Transverse colon (tissue), 4 donors: Measurements from ENCODE around the gene FREM2. TPM values are rescaled to one million over a fixed set of nuclear protein-coding genes. Genes with fewer than 3 reads are reported as not detected.

Experiments used
- DNase-seq: peaks from one replicate; pipeline ENCODE4 v3.0.0-alpha.2; 2019
- H3K27ac ChIP-seq, 4 donors: fragments of 200-600 bp; sonication (generic); 2 replicates each; pipeline ENCODE4 v1.5.1; 2016 to 2018; ENCODE audit warnings: inconsistent platforms in 4 of 4
- H3K27me3 ChIP-seq: fragments of 200-600 bp; sonication (generic); 2 replicates; pipeline ENCODE4 v1.5.1; 2017; ENCODE audit warnings: inconsistent platforms
- H3K36me3 ChIP-seq, 4 donors: fragments of 200-600 bp; sonication (generic); 2 replicates each; pipeline ENCODE4 v1.5.1; 2017 to 2019; ENCODE audit warnings: inconsistent platforms in 4 of 4
- H3K4me1 ChIP-seq, 4 donors: fragments of 200-600 bp; sonication (generic); 2 replicates each; pipeline ENCODE4 v1.5.1; 2017 to 2020; ENCODE audit warnings: inconsistent platforms in 4 of 4
- H3K4me3 ChIP-seq, 4 donors: fragments of 200-600 bp; sonication (generic); 1 replicate in 1 of 4; 2 replicates in 3 of 4; pipeline versions ENCODE4 v1.5.1 to v1.6.1; 2017 to 2019; ENCODE audit warnings: inconsistent platforms in 4 of 4
- H3K9me3 ChIP-seq, 2 donors: fragments of 200-600 bp; sonication (generic); 2 replicates each; pipeline ENCODE4 v1.5.1; 2017 to 2019; ENCODE audit warnings: inconsistent platforms in 2 of 2
- EP300 ChIP-seq: sonication (generic); formaldehyde crosslinking; IDR thresholded peaks from one replicate; pipeline ENCODE4 v1.6.1; 2017; ENCODE audit warnings: antibody characterized with exemption, low read depth
- POLR2A ChIP-seq: fragments of 450-650 bp; IDR thresholded peaks from one replicate; pipeline ENCODE4 v1.6.1; 2016; ENCODE audit warnings: antibody characterized with exemption, mild to moderate bottlenecking, moderate library complexity
- POLR2AphosphoS5 ChIP-seq, 3 donors: sonication (generic); formaldehyde crosslinking; IDR thresholded peaks; one replicate each; pipeline ENCODE4 v1.6.1; 2016; ENCODE audit warnings: antibody characterized with exemption in 3 of 3
- WGBS, 2 donors: methylation state at CpG; one replicate each; pipeline ENCODE4 v1.1.5; 2018; ENCODE audit warnings: low coverage in 1 of 2; 5-methylcytosine and 5-hydroxymethylcytosine counted together
- in situ Hi-C, 4 donors: fragments of 200-750 bp; cut with MboI; loops; one replicate each; pipeline versions ENCODE4 v1.15.0 to v1.15.1; 2017; ENCODE audit warnings: low sequenced_read_pairs in 3 of 4, low pct_ligation_motif_present in 1 of 4, low pct_unique_long_range_greater_than_20kb in 1 of 4
- intact Hi-C: fragments of 100-400 bp; cut with DNase I; formaldehyde crosslinking; loops from one replicate; pipeline ENCODE4 v1.15.1; 2023; ENCODE audit warnings: low total_unique reads
- total RNA-seq, 4 donors: library from RNA; depleted of rRNA; stranded (reverse); fragments of >200 nt; gene quantifications; one replicate each; pipeline ENCODE4 v1.1.0, GENCODE V29; 2016
- TF ChIP-seq, protein P1 (sequence below), 5 experiments: fragments of 200-600 bp in 3 of 5; fragments of 450-650 bp in 2 of 5; sonication (generic) in 3 of 5; IDR thresholded peaks; 1 replicate in 2 of 5; 2 replicates in 3 of 5; pipeline ENCODE4 v1.5.1; 2016 to 2017; ENCODE audit warnings: antibody characterized with exemption in 5 of 5, inconsistent platforms in 3 of 5, mild to moderate bottlenecking in 2 of 5, moderate library complexity in 1 of 5

FREM2 gene
- total RNA-seq, 4 donors from 2014 or later: 0.40 to 2.2 (median 1.2) TPM

DNA sequence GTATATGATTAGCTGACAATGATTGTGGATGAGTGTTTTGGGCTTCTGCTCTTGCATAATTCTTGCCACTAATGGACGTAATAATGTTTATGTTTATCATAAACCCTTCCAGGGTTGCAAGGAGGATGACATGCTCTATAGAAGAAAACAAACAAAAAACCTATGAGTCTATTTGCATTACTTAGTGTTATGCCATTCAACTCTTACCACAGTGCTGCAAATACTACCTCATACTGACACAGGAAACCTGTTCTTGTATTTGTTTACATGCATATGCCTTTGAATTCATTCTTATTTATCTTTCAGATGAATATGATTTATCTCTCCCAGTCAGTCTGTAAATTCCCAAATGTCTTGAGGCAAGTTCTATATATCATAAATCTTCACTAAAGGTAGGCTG, 39.6 kb upstream of the FREM2 start:
- Histone ChIP-seq H3K4me1 (no peaks in the 10 kb centered on the region), H3K9me3 (no peaks in the 10 kb centered on the region), H3K36me3 (no peaks in the 10 kb centered on the region), H3K4me3 (no peak overlapping the region), H3K27ac (no peak overlapping the region), H3K27me3 (no peaks in the 10 kb centered on the region)
- intact Hi-C loops (no loop called here), in situ Hi-C loops (no loop called here)
- TF ChIP-seq POLR2A (no peak), POLR2AphosphoS5 (IDR thresholded peaks at IDR 0.05) (no peak)
- TF ChIP-seq, protein P1, sequence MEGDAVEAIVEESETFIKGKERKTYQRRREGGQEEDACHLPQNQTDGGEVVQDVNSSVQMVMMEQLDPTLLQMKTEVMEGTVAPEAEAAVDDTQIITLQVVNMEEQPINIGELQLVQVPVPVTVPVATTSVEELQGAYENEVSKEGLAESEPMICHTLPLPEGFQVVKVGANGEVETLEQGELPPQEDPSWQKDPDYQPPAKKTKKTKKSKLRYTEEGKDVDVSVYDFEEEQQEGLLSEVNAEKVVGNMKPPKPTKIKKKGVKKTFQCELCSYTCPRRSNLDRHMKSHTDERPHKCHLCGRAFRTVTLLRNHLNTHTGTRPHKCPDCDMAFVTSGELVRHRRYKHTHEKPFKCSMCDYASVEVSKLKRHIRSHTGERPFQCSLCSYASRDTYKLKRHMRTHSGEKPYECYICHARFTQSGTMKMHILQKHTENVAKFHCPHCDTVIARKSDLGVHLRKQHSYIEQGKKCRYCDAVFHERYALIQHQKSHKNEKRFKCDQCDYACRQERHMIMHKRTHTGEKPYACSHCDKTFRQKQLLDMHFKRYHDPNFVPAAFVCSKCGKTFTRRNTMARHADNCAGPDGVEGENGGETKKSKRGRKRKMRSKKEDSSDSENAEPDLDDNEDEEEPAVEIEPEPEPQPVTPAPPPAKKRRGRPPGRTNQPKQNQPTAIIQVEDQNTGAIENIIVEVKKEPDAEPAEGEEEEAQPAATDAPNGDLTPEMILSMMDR (IDR thresholded peaks at IDR 0.05): no peak
- 67 to 72% methylated on average over 1 of the region's 1 CpG for WGBS, 2 donors
- DNase-seq: no peak

DNA sequence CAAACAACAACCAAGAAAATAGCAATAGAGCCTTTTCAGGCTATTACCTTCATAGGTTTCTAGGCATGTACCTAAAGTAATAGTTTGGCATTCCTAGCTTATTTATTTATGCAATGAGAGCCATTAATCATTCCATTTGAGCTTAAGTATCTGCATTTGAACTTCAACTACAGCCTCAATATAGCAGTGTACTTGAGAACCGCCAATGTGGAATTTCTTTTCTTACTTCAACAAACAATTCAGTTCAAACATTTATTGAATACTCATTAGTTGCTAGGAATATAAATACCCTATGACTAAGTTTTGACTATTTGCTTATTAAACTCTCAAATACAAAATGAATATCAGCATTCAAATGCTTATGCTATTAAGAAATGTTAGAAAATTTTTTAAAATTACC, 38.0 kb upstream of the FREM2 start:
- Histone ChIP-seq H3K36me3 (no peaks in the 10 kb centered on the region), H3K27me3 (no peaks in the 10 kb centered on the region), H3K4me3 (no peak overlapping the region), H3K27ac (no peak overlapping the region), H3K4me1 (no peaks in the 10 kb centered on the region), H3K9me3 (no peaks in the 10 kb centered on the region)
- intact Hi-C loops: no loop called here
- WGBS, 2 donors: 86 to 91% methylated on average over 1 of the region's 1 CpG
- in situ Hi-C loops: no loop called here
- TF ChIP-seq POLR2AphosphoS5 (IDR thresholded peaks at IDR 0.05): no peak
- TF ChIP-seq, protein P1 (IDR thresholded peaks at IDR 0.05): no peak
- TF ChIP-seq EP300: no peak
- TF ChIP-seq POLR2A: no peak
- no peak for DNase-seq

DNA sequence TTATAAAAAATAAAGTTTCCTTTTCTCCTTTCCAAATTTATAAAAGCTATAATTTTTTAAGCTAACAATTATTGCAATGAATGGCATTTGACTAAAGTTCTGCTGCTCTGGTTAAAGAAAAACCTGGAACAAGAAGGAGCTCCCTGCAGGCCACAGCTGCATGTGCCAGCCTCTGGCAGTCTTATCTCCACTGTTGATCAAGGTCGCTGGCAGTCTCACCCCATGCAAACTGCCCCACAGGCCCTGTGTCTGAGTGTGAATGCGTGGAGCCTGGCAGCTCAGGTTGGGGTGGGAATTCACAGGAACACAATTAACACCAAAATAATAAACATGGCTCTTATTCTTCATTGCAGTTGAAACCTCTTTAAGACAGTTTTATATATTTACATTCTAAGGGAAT, 30.2 kb upstream of the FREM2 start:
- no peak overlapping the region for H3K4me3 ChIP-seq
- in situ Hi-C loops (no loop called here), intact Hi-C loops (no loop called here)

DNA sequence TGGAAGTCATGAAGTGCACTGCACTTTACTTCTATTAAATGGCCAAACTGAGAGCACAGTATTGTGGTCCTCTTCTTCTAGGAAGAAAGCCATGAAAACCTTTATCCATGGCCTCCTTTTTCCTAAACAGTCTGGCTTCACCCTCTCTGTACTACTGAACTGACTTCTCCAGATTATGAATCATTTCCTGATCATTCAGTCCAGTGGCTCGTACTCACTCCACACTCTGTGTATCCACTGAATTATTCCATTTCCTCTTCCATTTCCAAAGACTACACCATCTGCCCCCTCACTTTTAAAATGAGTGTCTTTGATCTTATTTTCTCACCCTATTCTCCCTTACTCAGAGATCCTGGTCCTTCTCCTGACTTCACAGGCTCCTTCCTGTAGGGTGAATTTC, 29.7 kb upstream of the FREM2 start:
- Histone ChIP-seq H3K4me3 (no peak overlapping the region), H3K27me3 (no peaks in the 10 kb centered on the region)
- WGBS, 2 donors: 59 to 67% methylated on average over 1 of the region's 1 CpG

More for the DNA sequence above, 30.2 kb upstream of the FREM2 start:
- Histone ChIP-seq H3K36me3 (no peaks in the 10 kb centered on the region), H3K27me3 (no peaks in the 10 kb centered on the region), H3K27ac (no peak overlapping the region), H3K9me3 (no peaks in the 10 kb centered on the region), H3K4me1 (no peaks in the 10 kb centered on the region)
- 27 to 39% methylated on average over 2 of the region's 2 CpGs for WGBS, 2 donors
- TF ChIP-seq POLR2A (no peak), POLR2AphosphoS5 (IDR thresholded peaks at IDR 0.05) (no peak), EP300 (no peak)
- TF ChIP-seq, protein P1 (IDR thresholded peaks at IDR 0.05): no peak
- DNase-seq: no peak

More for the DNA sequence above, 29.7 kb upstream of the FREM2 start:
- no peak for DNase-seq
- TF ChIP-seq EP300 (no peak), POLR2A (no peak), POLR2AphosphoS5 (IDR thresholded peaks at IDR 0.05) (no peak)
- TF ChIP-seq, protein P1 (IDR thresholded peaks at IDR 0.05): no peak
- H3K9me3 ChIP-seq: no peaks in the 10 kb centered on the region
- intact Hi-C loops (no loop called here), in situ Hi-C loops (no loop called here)
- no peak overlapping the region for H3K27ac ChIP-seq
- no peaks in the 10 kb centered on the region for H3K36me3 ChIP-seq
- H3K4me1 ChIP-seq: no peaks in the 10 kb centered on the region
